Fibroblast of the aortic adventitia (primary cell): ENCODE data around the gene KLHL3. TPM values are rescaled to one million over a fixed set of nuclear protein-coding genes. Genes with fewer than 3 reads are reported as not detected.

Source experiments
- DNase-seq: peaks from one replicate; pipeline ENCODE4 v3.0.0-alpha.2; 2010; ENCODE audit warnings: low read depth
- H3K4me3 ChIP-seq: 2 replicates; pipeline ENCODE4 v1.5.1; 2011; ENCODE audit warnings: low read depth, mild to moderate bottlenecking, control low read depth, low read length, moderate library complexity
- total RNA-seq: library from RNA; depleted of rRNA; stranded (reverse); fragments of >200 nt; gene quantifications from 2 replicates; pipeline ENCODE4 v1.2.3, GENCODE V29; 2012; ENCODE audit warnings: low replicate concordance
- TF ChIP-seq, protein P1 (sequence below): IDR thresholded peaks from 2 replicates; pipeline ENCODE4 v1.5.1; 2011; ENCODE audit warnings: mild to moderate bottlenecking, low read length, control low read depth, inconsistent platforms; ENCODE audit not compliant: insufficient read depth

The KLHL3 gene
- total RNA-seq, 1 donor: 1.3 TPM

DNA sequence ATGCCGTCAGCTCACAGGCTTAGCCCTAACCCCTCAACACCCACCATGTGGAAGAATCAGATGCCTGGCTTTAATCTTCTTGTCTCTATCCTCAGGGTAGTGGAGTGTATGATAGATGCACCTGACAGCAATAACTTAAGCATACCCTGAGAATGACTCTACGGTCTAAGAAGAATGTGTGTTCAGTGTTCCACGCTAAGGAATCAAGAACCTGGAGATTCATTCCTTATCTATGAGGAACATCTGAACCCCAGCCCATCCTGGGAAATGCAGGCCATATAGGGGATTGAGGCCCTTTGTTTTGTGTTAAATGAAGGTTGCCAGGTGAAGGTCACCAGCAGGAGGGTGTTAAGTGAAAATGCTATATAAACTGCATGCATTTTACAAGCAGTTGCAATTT lies 63.0 kb downstream of the KLHL3 start:
- no peak overlapping the region for H3K4me3 ChIP-seq
- DNase-seq: no peak
- TF ChIP-seq, protein P1, sequence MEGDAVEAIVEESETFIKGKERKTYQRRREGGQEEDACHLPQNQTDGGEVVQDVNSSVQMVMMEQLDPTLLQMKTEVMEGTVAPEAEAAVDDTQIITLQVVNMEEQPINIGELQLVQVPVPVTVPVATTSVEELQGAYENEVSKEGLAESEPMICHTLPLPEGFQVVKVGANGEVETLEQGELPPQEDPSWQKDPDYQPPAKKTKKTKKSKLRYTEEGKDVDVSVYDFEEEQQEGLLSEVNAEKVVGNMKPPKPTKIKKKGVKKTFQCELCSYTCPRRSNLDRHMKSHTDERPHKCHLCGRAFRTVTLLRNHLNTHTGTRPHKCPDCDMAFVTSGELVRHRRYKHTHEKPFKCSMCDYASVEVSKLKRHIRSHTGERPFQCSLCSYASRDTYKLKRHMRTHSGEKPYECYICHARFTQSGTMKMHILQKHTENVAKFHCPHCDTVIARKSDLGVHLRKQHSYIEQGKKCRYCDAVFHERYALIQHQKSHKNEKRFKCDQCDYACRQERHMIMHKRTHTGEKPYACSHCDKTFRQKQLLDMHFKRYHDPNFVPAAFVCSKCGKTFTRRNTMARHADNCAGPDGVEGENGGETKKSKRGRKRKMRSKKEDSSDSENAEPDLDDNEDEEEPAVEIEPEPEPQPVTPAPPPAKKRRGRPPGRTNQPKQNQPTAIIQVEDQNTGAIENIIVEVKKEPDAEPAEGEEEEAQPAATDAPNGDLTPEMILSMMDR: no peak

DNA sequence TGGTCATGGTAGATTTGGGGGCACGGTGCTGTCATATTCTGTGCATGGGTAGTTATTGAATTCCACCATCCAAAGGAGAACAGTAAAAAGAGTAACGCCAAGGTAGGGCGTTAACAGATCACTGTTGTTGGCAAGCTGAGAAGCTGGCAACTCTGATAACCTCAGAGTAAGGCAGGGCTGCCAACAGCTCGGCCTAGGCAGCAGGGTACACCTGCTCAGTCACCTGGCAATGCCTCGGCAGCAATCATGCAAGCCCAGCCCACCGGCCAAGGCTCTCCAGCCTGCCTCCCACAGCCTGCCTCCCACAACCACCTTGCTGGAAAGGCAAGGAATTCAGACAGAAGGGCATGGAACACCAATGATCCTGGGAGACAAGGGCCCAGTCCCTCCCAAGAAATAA lies 63.9 kb downstream of the KLHL3 start:
- no peak overlapping the region for H3K4me3 ChIP-seq
- TF ChIP-seq, protein P1: no peak
- no peak for DNase-seq

DNA sequence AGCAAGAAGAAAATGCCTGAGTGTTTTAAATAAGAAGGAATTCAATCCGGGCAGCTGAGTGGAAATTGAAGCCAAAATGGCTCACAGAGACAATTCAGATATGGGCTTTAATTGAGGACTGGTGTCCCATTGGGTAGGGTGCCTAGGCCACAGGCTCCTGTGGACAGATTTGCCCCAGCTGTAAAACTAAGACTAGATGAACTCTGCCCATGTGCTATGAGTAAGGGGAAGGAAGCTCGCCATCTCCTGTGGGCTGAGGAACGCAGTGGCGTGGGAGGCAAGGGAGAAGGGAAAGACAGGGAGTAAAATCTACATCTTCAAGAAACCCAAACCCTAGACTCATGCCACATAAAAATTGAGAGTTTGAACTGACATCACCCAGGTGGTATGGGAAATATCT lies 66.1 kb downstream of the KLHL3 start:
- H3K4me3 ChIP-seq: no peak overlapping the region
- DNase-seq: no peak
- TF ChIP-seq, protein P1: no peak

DNA sequence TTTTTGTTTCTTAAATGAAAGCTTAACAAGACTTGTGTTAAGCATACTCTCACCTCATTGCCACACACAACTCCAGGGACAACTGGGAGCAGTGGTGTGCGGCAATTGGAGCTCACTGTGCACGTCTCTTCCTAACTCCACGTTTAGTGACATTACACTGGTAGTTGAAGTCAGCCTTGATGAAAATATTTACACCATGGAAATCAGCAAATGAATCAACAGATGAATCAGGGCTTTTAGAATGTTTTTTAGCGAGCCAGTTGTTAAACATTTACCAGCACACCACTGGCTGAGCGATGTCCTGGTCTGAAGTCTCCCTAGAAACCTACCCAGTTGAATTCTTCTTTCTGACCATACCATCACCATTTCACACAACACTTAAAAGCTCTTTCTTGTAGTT lies 67.3 kb downstream of the KLHL3 start:
- no peak overlapping the region for H3K4me3 ChIP-seq
- TF ChIP-seq, protein P1: no peak
- DNase-seq: no peak

DNA sequence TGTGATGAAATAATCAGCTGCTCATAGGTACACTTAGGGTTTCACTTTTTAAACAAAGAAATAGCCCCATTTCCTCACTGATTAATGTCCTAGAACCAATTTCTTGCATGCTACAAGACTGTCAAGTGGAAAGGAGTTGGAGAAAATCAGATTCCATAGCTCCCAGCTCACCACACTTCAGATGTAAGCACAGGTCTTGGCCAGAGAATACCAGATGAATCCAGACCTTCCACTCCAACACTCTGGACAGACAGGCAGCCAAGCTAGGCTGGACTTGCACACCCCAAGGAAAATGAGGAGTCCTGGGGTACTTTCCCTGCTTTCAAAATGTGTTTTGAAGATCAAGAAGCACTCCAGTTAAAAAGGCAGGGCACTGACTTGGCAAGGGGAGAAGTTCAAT lies 68.5 kb downstream of the KLHL3 start:
- TF ChIP-seq, protein P1: no peak
- H3K4me3 ChIP-seq: no peak overlapping the region
- peak; percentile 2 for DNase-seq

DNA sequence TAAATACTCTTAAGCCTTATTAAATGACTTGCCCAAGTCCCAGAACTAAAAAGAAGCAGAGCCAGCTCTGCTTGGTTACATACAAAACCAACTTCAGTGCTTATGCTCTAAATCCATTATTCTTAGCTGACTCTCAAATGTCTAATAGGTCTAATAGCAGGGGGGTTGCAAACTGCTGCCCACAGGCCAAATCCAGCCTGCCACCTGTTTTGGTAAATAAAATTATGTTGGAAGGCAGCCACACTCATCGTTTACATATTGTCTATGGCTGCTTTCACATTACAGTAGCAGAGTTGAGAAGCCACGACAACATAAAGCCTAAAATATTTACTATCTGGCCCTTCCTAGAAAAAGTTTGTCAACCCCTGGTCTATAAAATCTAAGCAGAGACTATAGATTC lies 69.0 kb downstream of the KLHL3 start:
- TF ChIP-seq, protein P1: no peak

DNA sequence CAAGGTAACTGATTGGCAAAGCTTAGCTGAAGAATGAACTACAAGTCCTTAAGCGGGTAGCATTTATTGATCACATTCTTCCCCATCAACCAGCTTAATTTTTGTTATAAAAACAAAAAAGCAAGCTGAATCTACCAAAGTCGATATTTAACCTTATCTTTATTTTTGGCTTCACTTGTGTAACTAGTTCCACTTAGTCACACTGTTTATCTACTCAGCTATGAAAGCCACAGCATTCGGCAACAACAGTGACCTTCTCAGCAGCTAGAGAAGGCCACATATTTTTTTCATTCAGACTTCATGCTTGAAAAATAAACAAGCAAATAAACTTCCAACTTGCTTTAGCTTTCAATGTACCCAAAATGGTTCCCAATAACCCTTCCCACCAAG lies 69.4 kb downstream of the KLHL3 start:
- DNase-seq: peak; percentile 11
- no peak overlapping the region for H3K4me3 ChIP-seq
- TF ChIP-seq, protein P1: no peak

More for the DNA sequence above, 69.0 kb downstream of the KLHL3 start:
- H3K4me3 ChIP-seq: no peak overlapping the region
- no peak for DNase-seq
